HEK293T (cell line): ENCODE data around the gene ZDHHC24.
"Not testable (repeated sequence)": the region's sequence is repeated elsewhere in the genome, so short reads cannot be mapped to it uniquely, and the experiment has no call there.

Source experiments
- CTCF ChIA-PET: fragments of 350-600 bp; formaldehyde crosslinking; extraction: SDS; loops from one replicate; lab custom pipeline; 2021; ENCODE audit warnings: antibody characterized with exemption, inconsistent platforms; lab: Yijun Ruan, JAX
- POLR2A ChIA-PET: fragments of 350-600 bp; formaldehyde crosslinking; extraction: SDS; loops from one replicate; lab custom pipeline; 2020; ENCODE audit warnings: antibody characterized with exemption, inconsistent platforms; lab: Yijun Ruan, JAX
- DNase-seq: peaks from one replicate; pipeline ENCODE4 v3.0.0; 2012; ENCODE audit warnings: mixed read lengths; ENCODE audit errors: extremely low spot score
- ARNT ChIP-seq: fragments of 450-650 bp; IDR thresholded peaks from 2 replicates; pipeline ENCODE4 v1.6.1; 2017; ENCODE audit warnings: mild to moderate bottlenecking
- BHLHE40 ChIP-seq: fragments of 450-650 bp; IDR thresholded peaks from 2 replicates; pipeline ENCODE4 v1.6.1; 2016; ENCODE audit warnings: mild to moderate bottlenecking, moderate library complexity, borderline replicate concordance
- CTBP1 ChIP-seq: fragments of 450-650 bp; IDR thresholded peaks from 2 replicates; pipeline ENCODE4 v1.6.1; 2016; ENCODE audit warnings: borderline replicate concordance
- ELF4 ChIP-seq: fragments of 450-650 bp; IDR thresholded peaks from 2 replicates; pipeline ENCODE4 v1.6.1; 2017; ENCODE audit warnings: antibody characterized with exemption
- FOXA1 ChIP-seq: fragments of 450-650 bp; IDR thresholded peaks from 2 replicates; pipeline ENCODE4 v1.6.1; 2016; ENCODE audit warnings: mild to moderate bottlenecking
- FOXK2 ChIP-seq: fragments of 450-650 bp; IDR thresholded peaks from 2 replicates; pipeline ENCODE4 v1.6.1; 2016; ENCODE audit warnings: mild to moderate bottlenecking
- FOXM1 ChIP-seq: fragments of 450-650 bp; IDR thresholded peaks from 2 replicates; pipeline ENCODE4 v1.6.1; 2017; ENCODE audit warnings: mild to moderate bottlenecking, borderline replicate concordance
- HDGF ChIP-seq: fragments of 450-650 bp; IDR thresholded peaks from 2 replicates; pipeline ENCODE4 v1.6.1; 2017; ENCODE audit warnings: antibody characterized with exemption, borderline replicate concordance
- L3MBTL2 ChIP-seq: fragments of 450-650 bp; conservative IDR thresholded peaks from 2 replicates; pipeline ENCODE4 v1.6.1; 2016; ENCODE audit warnings: mild to moderate bottlenecking
- LEF1 ChIP-seq: fragments of 450-650 bp; IDR thresholded peaks from 2 replicates; pipeline ENCODE4 v1.6.1; 2017; ENCODE audit warnings: mild to moderate bottlenecking, borderline replicate concordance
- NFRKB ChIP-seq: fragments of 450-650 bp; IDR thresholded peaks from 2 replicates; pipeline ENCODE4 v1.6.1; 2016; ENCODE audit warnings: mild to moderate bottlenecking, moderate library complexity
- SP1 ChIP-seq: fragments of 450-650 bp; IDR thresholded peaks from 2 replicates; pipeline ENCODE4 v1.6.1; 2017
- SUZ12 ChIP-seq: fragments of 450-650 bp; IDR thresholded peaks from 2 replicates; pipeline ENCODE4 v1.6.1; 2016; ENCODE audit warnings: mild to moderate bottlenecking
- TARDBP ChIP-seq: fragments of 450-650 bp; IDR thresholded peaks from 2 replicates; pipeline ENCODE4 v1.6.1; 2016
- ZNF384 ChIP-seq: fragments of 450-650 bp; IDR thresholded peaks from 2 replicates; pipeline ENCODE4 v1.6.1; 2016
- TF ChIP-seq, protein P1 (sequence below): fragments of 450-650 bp; IDR thresholded peaks from 2 replicates; pipeline ENCODE4 v1.6.1; 2016

ZDHHC24 gene

GRCh38 chr11:66546368-66546965 lies 619 bp upstream of the ZDHHC24 start, which contains the start of gene ACTN3:
TSS of gene ACTN3 (plus strand) at chr11:66546903. CDS start at chr11:66546938, 35 bp downstream.
- no peak for DNase-seq
- POLR2A ChIA-PET = interaction anchor here (0.7 to 1.4 kb wide), 10 partner anchors 12 to 131 kb away, joined by 3 to 6 read pairs (median 4); partner anchors contain the start of genes CTSF, DPP3, RBM14 and RBM4B
- CTCF ChIA-PET = interaction anchor here (1.3 kb wide), 1 partner anchor 132 kb away, joined by 7 read pairs; no protein-coding TSS in a partner anchor
- TF ChIP-seq FOXM1 (peak; percentile 34; the same call in 1 of the 2 replicates), FOXK2 (no peak), LEF1 (no peak)

GRCh38 chr11:66544952-66545351 lies 896 bp downstream of the ZDHHC24 start:
- CTCF ChIA-PET = interaction anchor here (0.6 to 1.3 kb wide), 2 partner anchors 134 to 138 kb away, joined by 3 to 7 read pairs; no protein-coding TSS in a partner anchor
- DNase-seq = not testable (repeated sequence)
- POLR2A ChIA-PET = interaction anchor here (0.8 to 1.4 kb wide), 6 partner anchors 16 to 133 kb away, joined by 3 to 4 read pairs (median 3); partner anchors contain the start of genes RBM4 and RBM4B

GRCh38 chr11:66543263-66544107 lies 2.4 kb downstream of the ZDHHC24 start:
- ChIA-PET POLR2A (no interaction called here), CTCF (no interaction called here)
- TF ChIP-seq NFRKB (no peak), ARNT (no peak)
- DNase-seq = no peak

DNA sequence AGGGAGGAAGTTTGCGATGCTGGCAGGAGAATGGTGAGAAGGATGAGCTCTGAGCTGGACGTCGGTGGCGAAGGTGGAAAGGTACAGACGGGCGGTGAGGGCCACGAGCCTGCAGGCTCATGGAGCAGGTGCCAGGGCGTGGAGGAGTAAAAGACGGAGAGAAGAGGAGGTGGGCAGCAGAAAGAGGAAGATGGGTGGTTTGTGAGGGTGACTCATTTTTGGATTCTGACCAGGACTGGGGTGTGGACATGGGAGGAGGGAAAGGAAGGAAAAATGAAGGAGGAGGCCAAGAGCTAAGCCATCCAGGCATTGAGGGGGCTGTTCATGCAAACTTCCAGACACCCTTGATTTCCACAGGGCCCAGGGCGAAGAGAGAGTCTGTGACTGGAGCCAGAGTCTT lies 3.5 kb downstream of the ZDHHC24 start:
- ChIA-PET CTCF (no interaction called here), POLR2A (no interaction called here)
- TF ChIP-seq NFRKB = no peak
- TF ChIP-seq, protein P1, sequence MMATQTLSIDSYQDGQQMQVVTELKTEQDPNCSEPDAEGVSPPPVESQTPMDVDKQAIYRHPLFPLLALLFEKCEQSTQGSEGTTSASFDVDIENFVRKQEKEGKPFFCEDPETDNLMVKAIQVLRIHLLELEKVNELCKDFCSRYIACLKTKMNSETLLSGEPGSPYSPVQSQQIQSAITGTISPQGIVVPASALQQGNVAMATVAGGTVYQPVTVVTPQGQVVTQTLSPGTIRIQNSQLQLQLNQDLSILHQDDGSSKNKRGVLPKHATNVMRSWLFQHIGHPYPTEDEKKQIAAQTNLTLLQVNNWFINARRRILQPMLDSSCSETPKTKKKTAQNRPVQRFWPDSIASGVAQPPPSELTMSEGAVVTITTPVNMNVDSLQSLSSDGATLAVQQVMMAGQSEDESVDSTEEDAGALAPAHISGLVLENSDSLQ = no peak
- TF ChIP-seq ZNF384 = no peak
- TF ChIP-seq CTBP1 = no peak
- no peak for TF ChIP-seq L3MBTL2
- TF ChIP-seq FOXA1 = no peak
- no peak for TF ChIP-seq ARNT
- no peak for TF ChIP-seq HDGF
- TF ChIP-seq FOXM1 = no peak
- no peak for DNase-seq

- DNase-seq = no peak
- no peak for TF ChIP-seq ARNT
- TF ChIP-seq LEF1 = no peak
- no peak for TF ChIP-seq FOXA1
- no peak for TF ChIP-seq FOXK2
- no peak for TF ChIP-seq TARDBP
- TF ChIP-seq BHLHE40 = no peak
- no peak for TF ChIP-seq FOXM1
- TF ChIP-seq, protein P1 = no peak
- no peak for TF ChIP-seq L3MBTL2
- no peak for TF ChIP-seq HDGF
- no peak for TF ChIP-seq ELF4
- no peak for TF ChIP-seq CTBP1
- no peak for TF ChIP-seq ZNF384
- no peak for TF ChIP-seq SP1
- no peak for TF ChIP-seq SUZ12
- no peak for TF ChIP-seq NFRKB
- ChIA-PET CTCF (no interaction called here), POLR2A (no interaction called here)
These were observed 4.0 kb downstream of the ZDHHC24 start for GRCh38 chr11:66541892-66542291.

DNA sequence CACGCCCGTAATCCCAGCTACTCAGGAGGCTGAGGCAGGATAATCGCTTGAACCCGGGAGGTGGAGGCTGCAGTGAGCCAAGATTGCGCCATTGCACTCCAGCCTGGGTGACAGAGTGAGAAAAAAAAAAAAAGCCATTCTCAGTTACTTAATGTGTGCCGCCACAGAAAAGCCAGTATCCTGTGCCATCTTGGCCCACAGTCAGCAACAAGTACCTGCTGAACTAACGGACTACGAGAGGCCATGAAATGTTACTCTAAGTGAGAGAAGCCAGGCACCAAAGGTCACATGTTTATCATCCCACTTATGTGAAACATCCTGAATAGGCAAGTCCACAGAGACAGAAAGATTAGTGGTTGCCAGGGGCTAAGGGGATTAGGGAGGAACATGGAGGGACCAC lies 5.2 kb downstream of the ZDHHC24 start:
- CTCF ChIA-PET, POLR2A ChIA-PET, DNase-seq: not testable (repeated sequence)

- ChIA-PET CTCF (no interaction called here), POLR2A (no interaction called here)
- TF ChIP-seq FOXK2 = no peak
- TF ChIP-seq SUZ12 = no peak
- no peak for TF ChIP-seq ELF4
- no peak for DNase-seq
These were observed 6.0 kb downstream of the ZDHHC24 start for GRCh38 chr11:66539870-66540213.
